ENCODE data around the gene RGL1.

Gene RGL1

DNA sequence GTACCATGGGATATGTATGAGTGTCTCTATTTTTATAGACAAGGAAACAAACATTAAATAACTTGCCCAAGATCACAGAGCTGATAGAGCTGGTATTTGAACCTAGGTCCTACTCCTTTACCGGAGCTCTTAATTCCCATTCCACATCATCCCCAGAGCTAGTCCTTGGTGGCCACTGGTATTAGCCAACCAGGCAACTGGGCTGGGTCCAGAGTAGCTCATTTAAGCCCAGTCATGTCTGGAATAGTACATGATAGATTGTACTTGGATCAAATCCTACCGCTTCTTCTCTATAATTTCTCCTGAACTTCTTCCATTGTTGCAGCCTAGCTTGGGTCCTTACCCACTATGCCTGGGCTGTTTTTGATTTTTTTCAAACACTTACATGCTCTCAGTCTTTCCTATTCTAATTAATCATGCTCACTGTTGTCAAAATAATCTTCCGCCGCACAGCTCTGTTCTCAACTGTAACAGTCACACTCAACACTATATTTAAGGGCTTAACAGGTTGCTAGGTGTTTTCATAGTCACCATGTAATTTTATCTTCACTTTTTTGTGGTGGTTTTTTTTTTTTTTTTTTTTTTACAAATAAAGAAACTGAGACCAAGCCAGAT, 152.4 kb downstream of the RGL1 start:
- no peak for DNase-seq (ENCODE audit: low read depth)

DNA sequence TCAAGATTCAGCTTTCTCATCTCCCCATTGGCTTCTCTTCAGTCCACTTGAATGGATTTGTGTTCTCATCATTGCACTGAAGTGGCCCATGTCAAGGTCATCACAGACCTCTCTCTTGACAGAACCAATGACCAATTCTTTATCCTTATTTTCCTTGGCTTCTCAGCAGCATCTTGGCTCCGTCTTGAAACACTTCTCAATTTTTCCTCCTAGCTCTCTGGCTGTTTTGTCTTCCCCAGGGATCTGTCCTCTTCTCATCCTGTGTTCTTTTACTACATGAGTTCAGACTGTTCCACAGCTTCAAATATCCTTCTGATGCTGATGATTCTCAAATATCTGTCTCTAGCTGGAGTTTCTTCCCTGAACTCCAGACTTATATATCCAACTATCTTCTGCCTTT, 154.0 kb downstream of the RGL1 start:
- no peak for DNase-seq (ENCODE audit: low read depth)

DNA sequence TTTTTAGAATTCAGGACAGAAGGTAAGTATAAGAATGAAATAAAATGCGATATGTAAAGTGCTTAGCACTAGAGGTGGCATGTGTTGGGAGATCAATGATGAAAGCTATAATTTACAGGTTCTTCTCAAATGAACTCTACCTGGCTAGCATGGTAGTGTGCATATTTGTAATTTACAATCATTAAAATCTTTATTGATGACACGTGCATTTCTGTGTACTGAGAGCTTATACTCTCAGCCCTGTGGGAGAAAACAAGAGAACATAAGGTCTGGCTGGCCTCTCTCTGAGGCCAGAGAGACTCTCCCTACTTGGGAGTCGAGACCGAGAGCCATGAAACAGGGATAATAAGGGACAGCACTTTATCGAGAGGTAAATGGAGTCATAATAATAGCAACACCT, 156.2 kb downstream of the RGL1 start:
- no peak for DNase-seq (ENCODE audit: low read depth)

DNA sequence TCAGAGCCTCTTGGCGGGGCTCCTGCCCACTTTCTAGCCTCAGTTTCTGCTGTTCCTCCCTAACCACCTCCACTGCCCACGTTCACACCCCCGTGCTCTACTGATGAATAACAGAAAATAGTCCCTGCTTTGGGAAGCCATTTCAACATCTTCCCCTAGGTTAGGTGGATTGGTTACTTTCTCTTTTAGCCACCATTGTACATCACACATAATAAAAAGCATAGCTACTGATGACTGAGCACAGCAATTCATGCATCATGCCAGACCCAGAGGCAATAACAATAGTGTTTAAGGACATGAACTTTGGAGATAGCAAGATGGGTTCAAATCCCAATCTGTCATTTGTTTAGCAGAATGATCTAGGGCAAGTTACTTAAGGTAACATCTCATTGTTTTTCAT, 158.0 kb downstream of the RGL1 start:
- no peak for DNase-seq (ENCODE audit: low read depth)

DNA sequence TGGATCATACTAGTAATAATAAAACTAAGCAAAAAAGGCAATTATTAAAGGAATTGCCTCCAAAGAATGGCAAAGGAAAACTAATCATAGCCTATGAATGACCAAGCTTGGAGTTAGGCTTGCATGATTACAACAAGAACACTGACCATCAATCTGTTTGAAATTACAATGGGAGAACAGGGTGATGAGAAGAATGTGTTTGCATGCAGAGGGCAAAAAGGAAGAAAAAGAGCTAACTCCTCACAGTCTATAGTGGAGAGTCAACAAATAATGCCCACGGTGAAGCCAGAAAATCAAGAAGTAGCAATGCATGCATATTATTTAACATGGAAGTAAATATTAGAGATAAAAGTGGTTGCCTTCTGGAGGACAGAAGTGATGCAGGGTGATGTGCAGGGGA, 160.8 kb downstream of the RGL1 start:
- DNase-seq (ENCODE audit: low read depth) = no peak

DNA sequence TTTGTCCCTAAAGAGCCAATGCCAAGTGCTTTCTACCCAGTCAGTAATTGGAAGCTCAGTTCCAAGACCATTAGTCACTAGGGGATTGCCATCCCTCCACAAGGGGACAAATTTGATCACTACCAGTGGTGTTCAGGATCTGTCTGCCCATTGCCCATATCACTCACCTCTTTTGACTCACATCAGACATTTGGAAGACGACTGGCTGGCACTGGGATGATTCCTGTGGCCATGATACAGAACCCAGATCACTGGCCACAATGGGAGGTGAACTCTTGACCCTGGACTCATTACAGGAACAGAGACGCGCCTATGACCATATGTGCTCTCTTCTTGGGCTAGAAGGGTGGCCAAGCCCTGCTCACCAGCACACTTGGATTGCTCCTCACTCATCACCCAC, 161.6 kb downstream of the RGL1 start:
- DNase-seq (ENCODE audit: low read depth) = no peak

DNA sequence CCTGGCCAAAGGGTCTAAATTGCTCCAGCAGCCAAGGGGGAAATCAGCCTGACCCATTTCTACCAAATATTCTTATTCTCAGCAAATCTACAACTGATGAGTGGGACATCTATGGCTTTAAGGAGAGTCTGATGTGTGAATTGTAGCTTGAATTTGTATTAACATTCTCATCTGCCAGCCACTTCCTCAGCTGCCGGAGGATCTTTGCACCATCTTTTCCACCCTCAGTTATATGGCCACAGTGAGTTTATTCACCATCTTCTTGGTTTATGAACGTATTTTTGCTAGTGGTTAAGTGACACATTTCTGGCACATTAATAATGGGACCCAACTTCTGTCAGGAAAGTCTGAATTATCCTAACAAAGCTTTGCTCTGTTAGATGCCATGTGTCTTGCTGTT, 163.0 kb downstream of the RGL1 start:
- no peak for DNase-seq (ENCODE audit: low read depth)

DNA sequence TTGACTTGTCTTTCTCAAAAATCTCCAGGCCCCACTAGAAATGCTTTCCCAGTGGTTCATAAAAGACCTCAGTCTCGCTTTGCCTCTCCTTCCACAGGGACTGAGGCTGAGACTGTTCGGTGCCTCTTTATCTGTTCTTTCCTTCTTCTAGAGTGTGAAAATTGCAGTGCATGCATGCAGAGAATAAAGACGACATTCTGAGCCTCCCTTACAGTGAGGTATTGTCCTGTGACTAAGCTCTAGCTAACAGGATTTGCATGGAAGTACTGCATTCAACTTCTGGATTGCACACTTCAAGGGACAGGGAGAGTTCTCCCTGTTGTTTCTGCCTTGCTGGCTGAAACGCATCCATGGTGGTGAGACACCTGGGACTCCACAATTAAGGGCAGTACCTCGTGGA, 163.5 kb downstream of the RGL1 start:
- no peak for DNase-seq (ENCODE audit: low read depth)

DNA sequence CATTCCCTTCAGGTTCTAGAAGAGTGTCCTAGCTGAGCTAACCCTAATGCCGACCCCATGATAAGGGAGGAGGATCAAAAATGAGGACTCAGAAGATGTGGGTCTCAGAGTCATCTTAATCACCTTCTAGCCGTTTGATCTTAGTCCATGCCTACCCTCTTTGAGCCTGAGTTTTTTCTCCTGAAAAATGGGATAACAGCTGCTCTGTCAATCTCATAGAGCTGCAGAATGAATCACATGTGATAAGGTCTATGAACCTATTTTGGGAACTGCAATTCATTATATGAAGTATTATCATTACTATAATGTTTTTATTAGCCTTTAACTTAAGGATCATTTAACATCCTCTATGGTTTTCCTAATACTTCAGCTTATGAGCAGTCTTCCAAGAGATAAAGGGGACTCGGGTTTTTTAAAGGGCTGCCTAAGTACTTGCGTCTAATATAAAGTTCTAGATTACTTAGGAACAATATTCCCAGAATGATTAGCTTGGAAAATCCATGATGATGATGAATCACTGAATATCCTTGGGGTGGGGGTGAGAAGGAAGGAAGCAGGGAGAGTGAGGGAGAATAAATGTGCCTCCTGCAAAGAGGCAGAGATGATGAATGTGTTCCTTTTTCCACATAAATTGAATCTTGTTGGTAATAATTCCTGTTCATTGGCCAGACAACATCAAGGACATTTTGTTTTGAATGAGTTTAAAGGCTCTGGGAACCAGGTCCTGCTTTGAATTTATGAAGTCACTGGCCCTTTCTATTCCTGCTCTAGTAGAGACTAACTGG, 165.8 kb downstream of the RGL1 start:
- DNase-seq (ENCODE audit: low read depth) = no peak

DNA sequence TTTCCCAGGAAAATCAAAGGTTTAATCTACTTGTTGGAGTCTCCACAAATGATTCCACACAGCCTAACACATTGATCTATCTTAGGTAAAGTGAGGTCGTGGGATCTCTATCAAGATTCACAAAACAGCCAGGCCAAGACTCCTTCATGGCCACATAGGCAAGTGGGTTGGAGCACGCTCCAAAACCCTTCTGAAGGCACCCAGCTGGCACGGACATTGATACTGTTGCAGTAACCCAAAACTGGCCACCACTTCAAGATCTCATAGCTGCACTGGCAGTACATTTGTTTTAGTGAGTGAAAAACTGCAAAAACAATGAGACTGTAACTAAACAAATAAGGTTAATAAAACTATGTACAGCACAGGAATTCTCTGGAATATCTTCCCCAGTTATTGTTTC, 170.7 kb downstream of the RGL1 start:
- no peak for DNase-seq (ENCODE audit: low read depth)

DNA sequence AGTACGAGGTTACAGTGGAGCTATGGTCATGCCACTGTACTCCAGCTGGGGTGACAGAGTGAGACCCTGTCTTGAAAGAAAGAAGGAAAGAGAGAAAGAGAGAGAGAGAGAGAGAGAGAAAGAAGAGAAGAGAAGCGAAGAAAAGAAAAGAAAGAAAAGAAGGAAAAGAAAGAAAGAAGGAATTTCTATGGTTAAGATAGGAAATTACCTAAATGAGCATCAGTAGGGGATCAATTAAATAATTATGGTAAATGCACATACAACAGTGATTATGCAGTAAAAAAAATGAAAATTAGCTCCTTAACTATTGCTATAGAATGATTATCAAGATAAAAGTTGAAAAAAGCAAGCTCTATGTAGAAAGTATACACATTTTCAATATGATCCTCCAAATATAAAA, 172.8 kb downstream of the RGL1 start:
- no peak for DNase-seq (ENCODE audit: low read depth)

Measured in stimulated activated CD8-positive, alpha-beta memory T cell treated with anti-CD3 and anti-CD28 coated beads, Interleukin-15, amount 100 ng/mL, for 1 hour (primary cell).